ENCODE results near the gene MYO1C.
"Not testable (repeated sequence)": the region's sequence is repeated elsewhere in the genome, so short reads cannot be mapped to it uniquely, and the experiment has no call there.

The MYO1C gene

GRCh38 chr17:1515640-1516387 is 23.3 kb upstream of the MYO1C start:
- DNase-seq (ENCODE audit: low read depth): peak; percentile 87
- H3K4me3 ChIP-seq (ENCODE audit: control insufficient read depth, low read depth, low read length): peak overlapping the region; percentile 78
- peak; percentile 70 for TF ChIP-seq CTCF (conservative IDR thresholded peaks at IDR 0.05; ENCODE audit: control insufficient read depth, insufficient read depth, low read depth, low read length)

GRCh38 chr17:1512351-1512750 is 19.9 kb upstream of the MYO1C start:
- no peak for DNase-seq (ENCODE audit: low read depth)
- TF ChIP-seq CTCF (conservative IDR thresholded peaks at IDR 0.05; ENCODE audit: control insufficient read depth, insufficient read depth, low read depth, low read length): no peak
- H3K4me3 ChIP-seq (ENCODE audit: control insufficient read depth, low read depth, low read length): no peak overlapping the region

GRCh38 chr17:1511756-1512321 is 19.4 kb upstream of the MYO1C start:
- peak; percentile 37 for DNase-seq (ENCODE audit: low read depth)
- H3K4me3 ChIP-seq (ENCODE audit: control insufficient read depth, low read depth, low read length): no peak overlapping the region
- TF ChIP-seq CTCF (conservative IDR thresholded peaks at IDR 0.05; ENCODE audit: control insufficient read depth, insufficient read depth, low read depth, low read length): no peak

- TF ChIP-seq CTCF (conservative IDR thresholded peaks at IDR 0.05; ENCODE audit: control insufficient read depth, insufficient read depth, low read depth, low read length): no peak
- DNase-seq (ENCODE audit: low read depth): no peak
- H3K4me3 ChIP-seq (ENCODE audit: control insufficient read depth, low read depth, low read length): no peak overlapping the region
Observed at GRCh38 chr17:1511290-1511689, 18.8 kb upstream of the MYO1C start.

GRCh38 chr17:1509290-1509881 is 16.9 kb upstream of the MYO1C start:
- no peak for TF ChIP-seq CTCF (conservative IDR thresholded peaks at IDR 0.05; ENCODE audit: control insufficient read depth, insufficient read depth, low read depth, low read length)
- no peak overlapping the region for H3K4me3 ChIP-seq (ENCODE audit: control insufficient read depth, low read depth, low read length)
- DNase-seq (ENCODE audit: low read depth): no peak

GRCh38 chr17:1508709-1509108 is 16.2 kb upstream of the MYO1C start:
- DNase-seq (ENCODE audit: low read depth); H3K4me3 ChIP-seq (ENCODE audit: control insufficient read depth, low read depth, low read length): not testable (repeated sequence)

- TF ChIP-seq CTCF (conservative IDR thresholded peaks at IDR 0.05; ENCODE audit: control insufficient read depth, insufficient read depth, low read depth, low read length): no peak
- H3K4me3 ChIP-seq (ENCODE audit: control insufficient read depth, low read depth, low read length): no peak overlapping the region
- DNase-seq (ENCODE audit: low read depth): no peak
Observed at GRCh38 chr17:1506649-1507267, 14.3 kb upstream of the MYO1C start.
